IMR-90 (cell line): ENCODE measurements around the gene TMEM139.
A peak's percentile ranks its signal among the peaks of the same experiment; 100 is the strongest.

Experiments used
- BHLHE40 ChIP-seq: fragments of 150-350 bp; IDR thresholded peaks from 2 replicates; pipeline ENCODE4 v1.6.1; 2016; ENCODE audit warnings: mild to moderate bottlenecking, low read depth, low read length
- CHD1 ChIP-seq: IDR thresholded peaks from 2 replicates; pipeline ENCODE4 v1.6.1; 2012; ENCODE audit warnings: low read depth, low read length, improper control_type of control experiment
- CTCF ChIP-seq: conservative IDR thresholded peaks from 2 replicates; pipeline ENCODE4 v1.5.1; 2012; ENCODE audit warnings: mild to moderate bottlenecking, low read depth, low read length, improper control_type of control experiment
- MAZ ChIP-seq: IDR thresholded peaks from 2 replicates; pipeline ENCODE4 v1.6.1; 2012; ENCODE audit warnings: low read depth, mild to moderate bottlenecking, low read length, improper control_type of control experiment, moderate library complexity, borderline replicate concordance
- RAD21 ChIP-seq: IDR thresholded peaks from 2 replicates; pipeline ENCODE4 v1.6.1; 2012; ENCODE audit warnings: low read length, improper control_type of control experiment
- RFX5 ChIP-seq: IDR thresholded peaks from 2 replicates; pipeline ENCODE4 v1.8.0; 2012; ENCODE audit warnings: low read depth, mild to moderate bottlenecking, low read length, moderate library complexity
- SMC3 ChIP-seq: fragments of 150-350 bp; IDR thresholded peaks from 2 replicates; pipeline ENCODE4 v1.6.1; 2016; ENCODE audit warnings: low read depth, mild to moderate bottlenecking, antibody characterized with exemption, low read length, moderate library complexity

GRCh38 chr7:143299346-143299745, 14.6 kb downstream of the TMEM139 start:
- no peak for TF ChIP-seq CTCF
- TF ChIP-seq MAZ, result no peak
- no peak for TF ChIP-seq RFX5
- TF ChIP-seq RAD21, result no peak
- TF ChIP-seq BHLHE40, result peak; percentile 72; the same call in 1 of the 2 replicates
- no peak for TF ChIP-seq SMC3
- no peak for TF ChIP-seq CHD1
